ENCODE data around the gene GPC6. TPM values are rescaled to one million over a fixed set of nuclear protein-coding genes. Genes with fewer than 3 reads are reported as not detected.

GPC6 gene
- total RNA-seq, 3 donors from 2014 or later (not counting 1 experiment from before 2014, with no cell fraction given): not detected

GRCh38 chr13:93875547-93875946 is 648.9 kb downstream of the GPC6 start:
- intact Hi-C loops (cut with micrococcal nuclease): no loop called here
- Histone ChIP-seq H3K27ac (ENCODE audit: low read length) (no peak overlapping the region), H3K9me3 (ENCODE audit: control insufficient read depth, insufficient read depth, low read length) (no peaks in the 10 kb centered on the region), H3K4me3 (ENCODE audit: low read length) (no peak overlapping the region), H3K4me1 (ENCODE audit: control insufficient read depth, insufficient read depth, low read length) (no peaks in the 10 kb centered on the region), H3K36me3 (ENCODE audit: control insufficient read depth, insufficient read depth, low read length) (no peaks in the 10 kb centered on the region), H3K27me3 (ENCODE audit: control insufficient read depth, insufficient read depth, low read length) (no peaks in the 10 kb centered on the region)
- TF ChIP-seq, protein P1, sequence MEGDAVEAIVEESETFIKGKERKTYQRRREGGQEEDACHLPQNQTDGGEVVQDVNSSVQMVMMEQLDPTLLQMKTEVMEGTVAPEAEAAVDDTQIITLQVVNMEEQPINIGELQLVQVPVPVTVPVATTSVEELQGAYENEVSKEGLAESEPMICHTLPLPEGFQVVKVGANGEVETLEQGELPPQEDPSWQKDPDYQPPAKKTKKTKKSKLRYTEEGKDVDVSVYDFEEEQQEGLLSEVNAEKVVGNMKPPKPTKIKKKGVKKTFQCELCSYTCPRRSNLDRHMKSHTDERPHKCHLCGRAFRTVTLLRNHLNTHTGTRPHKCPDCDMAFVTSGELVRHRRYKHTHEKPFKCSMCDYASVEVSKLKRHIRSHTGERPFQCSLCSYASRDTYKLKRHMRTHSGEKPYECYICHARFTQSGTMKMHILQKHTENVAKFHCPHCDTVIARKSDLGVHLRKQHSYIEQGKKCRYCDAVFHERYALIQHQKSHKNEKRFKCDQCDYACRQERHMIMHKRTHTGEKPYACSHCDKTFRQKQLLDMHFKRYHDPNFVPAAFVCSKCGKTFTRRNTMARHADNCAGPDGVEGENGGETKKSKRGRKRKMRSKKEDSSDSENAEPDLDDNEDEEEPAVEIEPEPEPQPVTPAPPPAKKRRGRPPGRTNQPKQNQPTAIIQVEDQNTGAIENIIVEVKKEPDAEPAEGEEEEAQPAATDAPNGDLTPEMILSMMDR (IDR thresholded peaks at IDR 0.05): no peak
- H3K4me1 Mint-ChIP-seq: no peaks in the 10 kb centered on the region
- DNase-seq (no peak), ATAC-seq (no peak)
- no peak overlapping the region for H3K4me3 Mint-ChIP-seq
- 80% methylated on average over 1 of the region's 1 CpG for WGBS (ENCODE audit: insufficient coverage)
- no peaks in the 10 kb centered on the region for H3K36me3 Mint-ChIP-seq
- no peaks in the 10 kb centered on the region for H3K27me3 Mint-ChIP-seq (ENCODE audit: low read depth in 2 of 2)
- peaks cover 10 to 11% of the 10 kb centered on the region in 2 donors for H3K9me3 Mint-ChIP-seq
- no peak overlapping the region for H3K27ac Mint-ChIP-seq

DNA sequence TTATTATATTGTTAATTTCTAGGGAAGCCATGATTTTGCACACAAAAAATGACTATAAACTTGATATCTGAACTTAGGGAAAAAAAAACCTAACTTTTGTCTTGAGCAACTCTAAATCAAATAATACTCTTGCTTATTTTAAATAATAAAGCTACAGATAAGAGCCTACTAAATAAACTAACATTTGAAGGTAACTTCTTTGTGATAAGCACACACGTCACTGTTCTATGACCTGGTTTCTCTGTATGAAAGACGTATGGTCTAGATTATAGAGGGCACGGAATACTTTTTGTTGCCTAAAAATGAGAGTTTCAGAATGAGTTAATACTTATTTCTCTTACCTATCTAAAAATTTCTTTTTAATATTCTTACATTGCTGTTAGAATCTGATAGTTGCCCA is 649.6 kb downstream of the GPC6 start:
- TF ChIP-seq, protein P1 (IDR thresholded peaks at IDR 0.05): no peak
- WGBS (ENCODE audit: insufficient coverage): 100% methylated on average over 1 of the region's 3 CpGs
- no peaks in the 10 kb centered on the region for H3K27me3 Mint-ChIP-seq (ENCODE audit: low read depth in 2 of 2)

GRCh38 chr13:93878675-93879074 is 652.1 kb downstream of the GPC6 start:
- Histone ChIP-seq H3K4me3 (ENCODE audit: low read length) (no peak overlapping the region), H3K9me3 (ENCODE audit: control insufficient read depth, insufficient read depth, low read length) (no peaks in the 10 kb centered on the region), H3K27me3 (ENCODE audit: control insufficient read depth, insufficient read depth, low read length) (no peaks in the 10 kb centered on the region), H3K36me3 (ENCODE audit: control insufficient read depth, insufficient read depth, low read length) (no peaks in the 10 kb centered on the region), H3K4me1 (ENCODE audit: control insufficient read depth, insufficient read depth, low read length) (no peaks in the 10 kb centered on the region), H3K27ac (ENCODE audit: low read length) (no peak overlapping the region)
- WGBS (ENCODE audit: insufficient coverage): 33% methylated on average over 1 of the region's 2 CpGs
- no peak overlapping the region for H3K4me3 Mint-ChIP-seq
- ATAC-seq: no peak
- H3K27me3 Mint-ChIP-seq (ENCODE audit: low read depth in 2 of 2): no peaks in the 10 kb centered on the region
- H3K9me3 Mint-ChIP-seq: peaks cover 10 to 11% of the 10 kb centered on the region in 2 donors
- H3K36me3 Mint-ChIP-seq: no peaks in the 10 kb centered on the region
- TF ChIP-seq, protein P1 (IDR thresholded peaks at IDR 0.05): no peak
- intact Hi-C loops (cut with micrococcal nuclease): no loop called here
- no peak for DNase-seq
- H3K27ac Mint-ChIP-seq: no peak overlapping the region
- no peaks in the 10 kb centered on the region for H3K4me1 Mint-ChIP-seq

More for the DNA sequence above, 649.6 kb downstream of the GPC6 start:
- no peaks in the 10 kb centered on the region for H3K27me3 ChIP-seq (ENCODE audit: control insufficient read depth, insufficient read depth, low read length)
- Mint-ChIP-seq H3K9me3 (peaks cover 10 to 11% of the 10 kb centered on the region in 2 donors), H3K36me3 (no peaks in the 10 kb centered on the region), H3K4me3 (no peak overlapping the region), H3K4me1 (no peaks in the 10 kb centered on the region), H3K27ac (no peak overlapping the region)
- H3K4me1 ChIP-seq (ENCODE audit: control insufficient read depth, insufficient read depth, low read length): no peaks in the 10 kb centered on the region
- ATAC-seq (no peak), DNase-seq (no peak)
- intact Hi-C loops (cut with micrococcal nuclease): no loop called here
- no peak overlapping the region for H3K27ac ChIP-seq (ENCODE audit: low read length)
- H3K36me3 ChIP-seq (ENCODE audit: control insufficient read depth, insufficient read depth, low read length): no peaks in the 10 kb centered on the region
- H3K9me3 ChIP-seq (ENCODE audit: control insufficient read depth, insufficient read depth, low read length): no peaks in the 10 kb centered on the region
- no peak overlapping the region for H3K4me3 ChIP-seq (ENCODE audit: low read length)

GRCh38 chr13:93881411-93881810 is 654.8 kb downstream of the GPC6 start:
- Mint-ChIP-seq H3K27me3 (ENCODE audit: low read depth in 2 of 2) (no peaks in the 10 kb centered on the region), H3K36me3 (no peaks in the 10 kb centered on the region), H3K9me3 (peaks cover 6 to 11% of the 10 kb centered on the region in 2 donors), H3K4me1 (no peaks in the 10 kb centered on the region), H3K4me3 (no peak overlapping the region), H3K27ac (no peak overlapping the region)
- WGBS (ENCODE audit: insufficient coverage): 78% methylated on average over 1 of the region's 2 CpGs
- Histone ChIP-seq H3K27ac (ENCODE audit: low read length) (no peak overlapping the region), H3K9me3 (ENCODE audit: control insufficient read depth, insufficient read depth, low read length) (no peaks in the 10 kb centered on the region), H3K4me1 (ENCODE audit: control insufficient read depth, insufficient read depth, low read length) (no peaks in the 10 kb centered on the region), H3K36me3 (ENCODE audit: control insufficient read depth, insufficient read depth, low read length) (no peaks in the 10 kb centered on the region), H3K4me3 (ENCODE audit: low read length) (no peak overlapping the region), H3K27me3 (ENCODE audit: control insufficient read depth, insufficient read depth, low read length) (no peaks in the 10 kb centered on the region)
- ATAC-seq (no peak), DNase-seq (no peak)
- intact Hi-C loops (cut with micrococcal nuclease): no loop called here
- TF ChIP-seq, protein P1 (IDR thresholded peaks at IDR 0.05): no peak

Measured in natural killer cell (primary cell).